Stimulated activated CD4-positive, alpha-beta T cell treated with anti-CD3 and anti-CD28 coated beads, Interleukin-12 subunit alpha, Interleukin-12 subunit beta, amount 100 ng/mL, for 48 hours (primary cell): ENCODE data around the gene PIP5K1A.
"Not testable (repeated sequence)": the region's sequence is repeated elsewhere in the genome, so short reads cannot be mapped to it uniquely, and the experiment has no call there.

Experiments
- DNase-seq, 3 donors: peaks; one replicate each; pipeline ENCODE4 v3.0.0-alpha.2; 2020; ENCODE audit warnings: low read depth in 2 of 3, low spot score in 1 of 3

Gene PIP5K1A

DNA sequence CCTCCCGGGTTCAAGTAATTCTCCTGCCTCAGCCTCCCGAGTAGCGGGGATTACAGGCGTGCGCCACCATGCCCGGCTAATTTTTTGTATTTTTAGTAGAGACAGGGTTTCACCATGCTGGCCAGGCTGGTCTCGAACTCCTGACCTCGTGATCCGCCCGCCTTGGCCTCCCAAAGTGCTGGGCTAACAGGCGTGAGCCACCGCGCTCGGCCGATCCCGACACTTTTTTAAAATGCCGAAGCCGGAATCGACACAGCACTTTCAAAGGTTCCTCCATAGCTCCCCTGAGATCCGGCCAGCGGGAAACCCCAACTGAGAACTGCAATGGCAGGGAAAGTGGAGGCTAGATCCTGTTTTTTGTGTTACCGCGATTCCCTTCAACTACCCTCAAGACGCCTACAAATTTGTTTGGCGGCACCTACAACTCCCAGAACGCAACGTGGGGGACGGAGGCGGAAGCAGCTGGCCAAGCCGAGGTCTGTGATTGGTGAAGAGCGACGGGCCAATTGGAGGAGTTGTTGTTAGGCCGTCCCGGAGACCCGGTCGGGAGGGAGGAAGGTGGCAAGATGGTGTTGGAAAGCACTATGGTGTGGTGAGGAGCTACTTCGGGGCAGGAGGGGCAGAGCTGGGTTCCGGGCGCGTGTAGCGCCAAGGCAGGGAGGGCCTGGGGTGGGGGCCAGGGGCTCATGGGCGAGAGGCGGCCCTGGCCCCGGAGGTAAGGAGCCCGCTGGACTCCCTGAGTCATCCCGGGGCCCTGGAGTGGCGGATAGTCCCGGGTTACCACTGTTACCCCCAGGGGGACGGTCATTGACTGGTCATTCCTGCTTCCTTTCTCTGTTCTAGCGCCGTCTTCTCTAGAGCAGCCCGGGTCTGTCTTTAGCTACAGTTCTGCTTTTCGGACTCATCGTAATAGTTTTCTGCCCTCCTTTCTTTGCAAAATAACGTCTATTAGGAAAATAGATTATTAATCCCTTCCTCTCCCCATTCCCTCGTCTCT lies 56.2 kb downstream of the PIP5K1A start, which contains the start of gene PSMD4:
TSS of gene PSMD4 (plus strand) at position 518 of the 997 bp plus-strand sequence. CDS start at position 567, 49 bp downstream.
- DNase-seq, result peak; percentile 88 to 91 (median 90)

- DNase-seq, result no peak
Measured at GRCh38 chr1:151255381-151255780, 57.0 kb downstream of the PIP5K1A start.

- DNase-seq, result no peak
Measured at GRCh38 chr1:151259351-151259750, 61.0 kb downstream of the PIP5K1A start.

- no peak for DNase-seq
Measured at GRCh38 chr1:151265446-151266236, 67.3 kb downstream of the PIP5K1A start.

DNA sequence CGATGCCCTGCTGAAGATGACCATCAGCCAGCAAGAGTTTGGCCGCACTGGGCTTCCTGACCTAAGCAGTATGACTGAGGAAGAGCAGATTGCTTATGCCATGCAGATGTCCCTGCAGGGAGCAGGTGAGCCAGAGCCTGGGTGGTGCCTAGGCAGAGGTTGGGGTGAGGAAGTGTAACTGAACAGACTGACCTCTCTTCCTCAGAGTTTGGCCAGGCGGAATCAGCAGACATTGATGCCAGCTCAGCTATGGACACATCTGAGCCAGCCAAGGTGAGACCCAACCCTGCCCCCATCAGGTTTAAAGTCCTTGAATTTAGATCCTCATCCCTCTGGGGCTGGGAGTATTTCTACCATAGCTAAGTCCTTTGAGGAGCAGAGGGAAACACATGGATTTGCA lies 68.0 kb downstream of the PIP5K1A start:
- DNase-seq, result no peak

DNA sequence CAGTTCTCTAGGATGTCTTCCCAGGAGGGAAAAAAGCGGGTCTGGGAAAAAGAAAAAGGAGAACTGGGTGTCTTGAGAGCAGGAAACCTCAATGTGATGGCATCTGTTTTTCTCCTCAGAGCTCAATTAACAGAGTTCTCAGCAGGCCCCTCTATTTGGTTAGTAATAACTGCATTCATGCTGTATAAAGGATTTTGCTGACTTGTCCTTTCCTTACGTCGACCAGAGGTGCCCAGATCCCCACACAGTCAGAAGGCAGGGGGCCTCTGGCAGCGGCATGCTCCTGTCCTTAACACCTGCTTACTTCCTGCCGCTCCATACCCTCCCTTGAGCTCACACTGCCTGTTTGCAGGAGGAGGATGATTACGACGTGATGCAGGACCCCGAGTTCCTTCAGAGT lies 68.5 kb downstream of the PIP5K1A start:
- no peak for DNase-seq

GRCh38 chr1:151267760-151268159 lies 69.4 kb downstream of the PIP5K1A start:
- no peak for DNase-seq

GRCh38 chr1:151273924-151274466 lies 75.6 kb downstream of the PIP5K1A start:
- DNase-seq, result no peak

DNA sequence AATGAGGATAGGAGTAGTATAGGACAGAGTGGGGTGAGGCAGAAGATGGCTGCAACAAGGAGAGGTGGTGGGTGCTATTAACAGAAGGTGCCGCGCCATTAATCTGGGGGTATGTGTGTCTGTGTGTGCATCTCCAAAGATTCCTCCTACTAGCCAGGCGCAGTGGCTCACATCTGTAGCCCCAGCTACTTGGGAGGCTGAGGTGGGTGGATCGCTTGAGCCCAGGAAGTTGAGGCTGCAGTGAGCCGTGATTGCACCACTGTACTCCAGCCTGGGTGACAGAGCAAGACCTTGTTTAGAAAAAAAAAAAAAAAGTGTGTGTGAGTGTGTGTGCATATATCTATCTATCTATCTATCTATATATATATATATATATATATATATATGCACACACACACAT lies 77.0 kb downstream of the PIP5K1A start:
- not testable (repeated sequence) for DNase-seq

DNA sequence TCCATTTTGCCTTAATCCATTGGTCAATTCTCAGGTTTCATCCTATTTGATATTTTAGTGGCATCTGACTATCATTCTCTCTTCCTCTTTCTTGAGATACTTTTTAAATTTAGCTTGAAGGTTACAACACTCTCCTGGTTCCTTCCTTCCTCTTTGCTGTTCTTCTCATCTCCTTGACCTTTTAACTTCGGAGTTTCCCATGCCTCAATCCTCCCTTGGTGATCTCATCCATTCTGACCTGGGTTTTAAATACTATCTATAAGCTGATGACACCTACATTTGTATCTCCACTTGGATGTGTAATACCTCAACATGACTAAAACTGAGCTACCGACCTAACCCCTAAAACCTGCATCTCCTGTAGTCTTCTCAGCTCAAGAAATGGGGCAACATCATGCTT lies 78.9 kb downstream of the PIP5K1A start:
- peak in 1 of 3 donors; percentile 26 for DNase-seq

DNA sequence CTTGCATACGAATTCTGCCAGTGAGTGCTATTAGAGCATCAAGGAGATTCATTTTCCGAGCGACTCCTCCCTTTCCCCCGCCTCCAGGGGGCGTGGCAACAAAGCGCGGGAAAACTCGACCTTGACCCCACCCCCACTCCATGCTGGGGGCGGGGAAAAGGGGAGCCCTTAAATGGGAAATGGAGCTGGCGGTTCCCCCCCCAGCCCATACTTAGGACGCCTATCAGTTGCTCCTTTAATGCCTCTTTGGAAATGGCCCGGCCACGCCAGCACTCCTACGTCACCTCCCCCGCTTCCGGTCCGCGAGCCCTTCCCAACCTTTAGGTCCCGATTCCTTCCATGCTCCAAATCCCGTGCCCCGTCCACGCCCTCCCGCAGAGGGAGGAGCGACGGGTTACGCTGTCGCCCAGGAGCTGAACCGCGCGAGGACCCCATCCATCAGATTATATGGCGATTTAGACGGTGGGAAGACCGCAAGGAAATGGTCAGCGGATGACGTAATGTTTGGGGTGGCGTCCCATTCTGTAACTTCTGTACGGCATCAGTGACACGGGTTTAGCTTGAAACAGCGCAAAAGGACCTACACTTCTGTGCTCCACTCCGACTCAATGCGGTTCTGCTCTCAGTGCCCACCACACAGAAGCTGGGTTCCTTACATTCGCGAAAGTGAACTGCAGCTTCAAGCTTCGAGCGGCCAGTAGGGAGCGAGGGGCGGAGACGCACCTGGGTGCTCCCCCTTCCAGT lies 83.0 kb downstream of the PIP5K1A start:
- DNase-seq, result peak; percentile 92 to 99 (median 96)

DNA sequence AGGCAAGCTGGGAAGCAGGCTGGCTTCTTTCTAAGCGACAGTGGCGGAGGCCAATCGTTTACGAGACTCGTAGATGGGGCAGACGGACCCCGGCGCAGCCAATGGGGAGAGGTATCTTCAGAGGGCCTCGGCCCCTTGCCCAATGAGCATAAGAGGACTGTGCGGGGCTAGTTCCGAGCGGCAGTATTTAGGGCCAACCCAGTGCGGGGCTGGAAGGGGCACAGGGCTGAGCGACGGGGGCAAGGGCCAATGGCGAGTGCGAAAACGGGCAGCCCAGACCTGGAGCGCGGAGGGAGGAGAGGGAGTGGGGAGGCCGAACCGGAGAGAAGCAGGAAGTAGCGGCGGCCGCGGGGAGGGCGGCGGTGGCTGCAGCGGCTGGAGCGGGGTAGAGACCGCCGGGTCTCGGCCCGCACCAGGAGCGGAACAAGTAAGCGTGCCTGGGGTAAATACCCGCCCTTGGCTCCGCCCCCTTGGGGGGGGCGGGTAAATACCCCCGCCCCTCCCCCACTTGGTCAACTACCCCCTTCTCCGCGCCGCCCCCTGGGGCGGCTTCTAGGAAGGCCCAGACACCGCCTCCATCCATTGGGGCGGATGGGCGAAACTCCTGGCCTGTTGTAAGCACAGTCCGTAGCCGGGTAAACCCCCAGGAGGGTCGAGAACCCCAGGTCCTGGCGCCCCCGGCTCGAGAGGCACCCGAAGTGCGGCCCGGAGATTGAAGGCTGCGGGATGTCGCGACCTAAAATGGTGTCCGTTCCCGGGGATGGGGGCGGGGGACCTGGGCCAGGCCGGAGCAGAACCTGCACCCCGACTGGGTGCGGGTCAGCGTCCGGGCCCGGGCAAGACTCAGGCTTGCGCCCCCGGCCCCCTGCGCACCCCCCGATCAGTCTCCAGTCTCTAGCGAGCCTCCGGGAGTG lies 83.9 kb downstream of the PIP5K1A start, which contains the start of gene ZNF687:
TSS of gene ZNF687 (plus strand) at position 331 of the 914 bp plus-strand sequence. CDS start 3,993 bp downstream, outside the sequence.
- peak; percentile 96 to 99 (median 98) for DNase-seq

GRCh38 chr1:151282883-151283725 lies 84.8 kb downstream of the PIP5K1A start:
- DNase-seq, result peak in 1 of 3 donors; percentile 11

GRCh38 chr1:151284013-151284577 lies 85.7 kb downstream of the PIP5K1A start:
- DNase-seq, result no peak

GRCh38 chr1:151286619-151287340 lies 88.4 kb downstream of the PIP5K1A start:
- no peak for DNase-seq

- DNase-seq, result no peak
Measured at GRCh38 chr1:151287341-151287699, 89.0 kb downstream of the PIP5K1A start.

DNA sequence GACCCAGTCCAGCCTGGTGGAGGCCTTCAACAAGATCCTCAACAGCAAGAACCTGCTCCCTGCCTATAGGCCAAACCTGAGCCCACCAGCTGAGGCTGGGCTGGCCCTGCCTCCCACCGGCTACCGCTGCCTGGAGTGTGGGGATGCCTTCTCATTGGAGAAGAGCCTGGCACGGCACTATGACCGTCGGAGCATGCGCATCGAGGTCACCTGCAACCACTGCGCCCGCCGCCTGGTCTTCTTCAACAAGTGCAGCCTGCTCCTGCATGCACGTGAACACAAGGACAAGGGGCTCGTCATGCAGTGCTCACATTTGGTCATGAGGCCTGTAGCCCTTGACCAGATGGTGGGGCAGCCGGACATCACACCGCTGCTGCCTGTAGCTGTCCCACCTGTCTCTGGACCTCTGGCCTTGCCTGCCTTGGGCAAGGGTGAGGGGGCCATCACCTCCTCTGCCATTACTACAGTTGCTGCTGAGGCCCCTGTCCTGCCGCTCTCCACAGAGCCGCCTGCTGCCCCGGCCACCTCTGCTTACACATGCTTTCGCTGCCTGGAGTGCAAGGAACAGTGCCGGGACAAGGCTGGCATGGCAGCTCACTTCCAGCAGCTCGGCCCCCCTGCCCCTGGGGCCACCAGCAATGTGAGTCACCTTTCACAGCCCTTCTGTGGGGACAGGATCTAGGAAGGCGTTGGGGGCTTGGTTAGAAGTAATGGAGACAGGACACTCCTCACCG lies 89.6 kb downstream of the PIP5K1A start:
- no peak for DNase-seq
